Neuronal stem cell (in vitro differentiated cells): ENCODE measurements around the gene SH3PXD2A.

Source experiments
- DNase-seq: peaks from one replicate; pipeline ENCODE4 v3.0.0-alpha.2; 2013; ENCODE audit warnings: low spot score
- H2AFZ ChIP-seq: one replicate; pipeline ENCODE4 v1.6.1; 2013; ENCODE audit warnings: mild to moderate bottlenecking, low read length, inconsistent platforms
- H2AK5ac ChIP-seq: 2 replicates; pipeline ENCODE4 v1.6.1; 2013; ENCODE audit warnings: low read depth, mild to moderate bottlenecking, inconsistent platforms, low read length, moderate library complexity, mixed read lengths
- H2BK120ac ChIP-seq: 2 replicates; pipeline ENCODE4 v1.6.1; 2013; ENCODE audit warnings: low read depth, mild to moderate bottlenecking, inconsistent platforms, low read length, moderate library complexity, mixed read lengths
- H2BK12ac ChIP-seq: one replicate; pipeline ENCODE4 v1.6.1; 2013; ENCODE audit warnings: low read length, inconsistent platforms
- H2BK15ac ChIP-seq: 2 replicates; pipeline ENCODE4 v1.6.1; 2013; ENCODE audit warnings: mild to moderate bottlenecking, low read length, inconsistent platforms, mixed read lengths
- H2BK5ac ChIP-seq: one replicate; pipeline ENCODE4 v1.6.1; 2013; ENCODE audit warnings: inconsistent platforms, mild to moderate bottlenecking, low read length, moderate library complexity
- H3K14ac ChIP-seq: one replicate; pipeline ENCODE4 v1.6.1; 2013; ENCODE audit warnings: low read length, inconsistent platforms
- H3K18ac ChIP-seq: 2 replicates; pipeline ENCODE4 v1.6.1; 2013; ENCODE audit warnings: low read length, inconsistent platforms
- H3K23ac ChIP-seq: 2 replicates; pipeline ENCODE4 v1.6.1; 2013; ENCODE audit warnings: low read depth, mild to moderate bottlenecking, mixed read lengths, low read length, inconsistent platforms; ENCODE audit not compliant: poor library complexity
- H3K27ac ChIP-seq: replicated peaks from 3 replicates; pipeline ENCODE4 v1.5.1; 2013; ENCODE audit warnings: low read length, inconsistent platforms
- H3K27me3 ChIP-seq, 3 experiments: 2 replicates each; pipeline ENCODE4 v1.6.1; 2013; ENCODE audit warnings: low read length in 3 of 3, mild to moderate bottlenecking in 2 of 3, inconsistent platforms in 1 of 3, low read depth in 1 of 3, mixed read lengths in 1 of 3, moderate library complexity in 1 of 3; ENCODE audit not compliant: control insufficient read depth in 3 of 3, insufficient read depth in 3 of 3
- H3K36me3 ChIP-seq, 2 donors: replicated peaks in 1 of 2; 2 replicates each; pipeline ENCODE4 v1.6.1; 2013; ENCODE audit warnings: low read length in 2 of 2; ENCODE audit not compliant: control insufficient read depth in 2 of 2, insufficient read depth in 2 of 2
- H3K4ac ChIP-seq: 2 replicates; pipeline ENCODE4 v1.6.1; 2013; ENCODE audit warnings: inconsistent platforms, mild to moderate bottlenecking, low read length, moderate library complexity
- H3K4me1 ChIP-seq, 2 donors: 1 replicate in 1 of 2; 2 replicates in 1 of 2; pipeline ENCODE4 v1.6.1; 2013; ENCODE audit warnings: low read length in 2 of 2, low read depth in 1 of 2; ENCODE audit not compliant: control insufficient read depth in 2 of 2, insufficient read depth in 1 of 2
- H3K4me2 ChIP-seq: one replicate; pipeline ENCODE4 v1.6.1; 2013; ENCODE audit warnings: mild to moderate bottlenecking, low read length, inconsistent platforms; ENCODE audit not compliant: insufficient read depth, poor library complexity, severe bottlenecking
- H3K4me3 ChIP-seq, 2 donors: 2 replicates each; pipeline ENCODE4 v1.5.1; 2013; ENCODE audit warnings: low read length in 2 of 2, mild to moderate bottlenecking in 2 of 2, inconsistent platforms in 1 of 2, moderate library complexity in 1 of 2
- H3K79me1 ChIP-seq: one replicate; pipeline ENCODE4 v1.6.1; 2013; ENCODE audit warnings: low read depth, mild to moderate bottlenecking, inconsistent platforms, low read length, moderate library complexity
- H3K9ac ChIP-seq: one replicate; pipeline ENCODE4 v1.6.1; 2013; ENCODE audit warnings: mild to moderate bottlenecking, low read depth, low read length, inconsistent platforms; ENCODE audit not compliant: poor library complexity
- H3K9me3 ChIP-seq, 2 donors: replicated peaks in 1 of 2; 2 replicates each; pipeline versions ENCODE3 to v1.6.1; 2013; ENCODE audit warnings: low read length in 2 of 2, mild to moderate bottlenecking in 2 of 2, inconsistent platforms in 1 of 2, low read depth in 1 of 2, mixed read lengths in 1 of 2, moderate library complexity in 1 of 2; ENCODE audit not compliant: control insufficient read depth in 2 of 2, insufficient read depth in 1 of 2
- H4K8ac ChIP-seq: one replicate; pipeline ENCODE4 v1.6.1; 2013; ENCODE audit warnings: low read depth, mild to moderate bottlenecking, inconsistent platforms, low read length, moderate library complexity
- H4K91ac ChIP-seq: one replicate; pipeline ENCODE4 v1.6.1; 2013; ENCODE audit warnings: low read length, low read depth, mild to moderate bottlenecking, inconsistent platforms; ENCODE audit not compliant: poor library complexity
- WGBS, 2 donors: extraction: QIAGEN DNeasy Blood & Tissue Kit; methylation state at CpG; one replicate each; pipeline ENCODE4 v1.1.7; 2013; ENCODE audit warnings: missing lambda C conversion rate in 2 of 2, mixed read lengths in 1 of 2; ENCODE audit not compliant: insufficient read length in 2 of 2, insufficient replicate concordance in 1 of 2; ENCODE audit errors: extremely low coverage in 2 of 2; 5-methylcytosine and 5-hydroxymethylcytosine counted together

SH3PXD2A gene

DNA sequence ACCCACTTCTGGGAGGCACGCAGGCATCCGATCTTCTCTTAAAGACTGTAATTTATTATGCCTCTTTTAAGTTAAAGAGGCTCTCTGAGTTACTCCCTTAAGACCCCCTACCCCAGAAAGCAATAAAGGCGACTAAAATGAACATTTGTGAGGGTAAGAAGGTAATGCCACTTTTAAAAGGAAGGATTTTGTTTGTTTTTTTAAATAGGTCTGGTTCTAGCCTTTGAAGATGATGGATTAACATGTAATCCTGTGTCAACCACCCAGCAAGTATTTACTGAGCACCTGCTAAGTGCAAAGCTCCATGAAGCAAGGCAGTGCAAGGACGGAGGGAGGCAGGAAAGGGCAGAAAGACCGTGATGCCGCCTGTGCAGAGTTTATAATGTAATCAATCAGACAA, 26.1 kb downstream of the SH3PXD2A start:
- Histone ChIP-seq H3K36me3 (no peaks in the 10 kb centered on the region), H2BK5ac (no peak overlapping the region), H3K4ac (no peak overlapping the region), H3K27ac (no peak overlapping the region), H2AK5ac (no peak overlapping the region), H3K79me1 (no peaks in the 10 kb centered on the region), H2AFZ (no peak overlapping the region), H3K14ac (no peak overlapping the region), H3K9me3 (peaks cover 2 to 7% of the 10 kb centered on the region in 2 donors), H3K23ac (no peak overlapping the region), H3K4me1 (peaks cover 10 to 12% of the 10 kb centered on the region in 2 donors), H4K91ac (no peak overlapping the region), H2BK12ac (no peak overlapping the region), H3K4me2 (no peak overlapping the region), H2BK15ac (no peak overlapping the region), H3K27me3 (no peaks in the 10 kb centered on the region), H3K9ac (no peak overlapping the region), H3K4me3 (no peak overlapping the region), H4K8ac (no peak overlapping the region), H3K18ac (no peak overlapping the region), H2BK120ac (no peak overlapping the region)
- no peak for DNase-seq
- WGBS, 2 donors, result no CpG with 5 or more reads among the region's 6 CpGs

DNA sequence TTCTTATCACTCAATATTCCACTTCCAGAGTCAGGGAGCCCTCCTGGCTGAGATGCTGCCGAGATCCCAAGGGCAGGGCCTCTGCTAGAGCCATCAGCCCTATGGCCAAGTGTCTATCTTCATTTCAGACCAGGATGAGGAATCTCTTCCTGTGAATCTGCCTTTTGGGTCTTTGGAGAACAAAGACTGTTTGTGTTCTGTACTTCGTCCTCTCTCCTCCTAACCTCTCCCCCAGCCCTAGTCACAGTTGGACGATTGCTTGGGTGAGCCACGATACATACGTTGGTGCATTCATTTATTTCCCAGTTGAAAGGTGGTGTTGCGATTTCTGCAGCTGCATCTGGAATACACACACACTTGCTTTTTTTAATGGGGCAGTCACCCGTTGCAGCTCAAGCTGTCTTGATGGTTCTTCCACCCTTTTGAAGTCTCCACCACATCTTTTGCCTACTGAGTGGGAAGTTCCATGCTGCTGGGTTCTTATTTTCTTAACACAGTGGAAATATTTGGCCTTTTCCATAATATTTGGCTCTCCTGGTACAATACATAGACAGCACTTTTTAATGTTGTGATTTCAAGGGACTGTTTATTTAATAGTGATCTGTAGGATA, 26.7 kb downstream of the SH3PXD2A start:
- Histone ChIP-seq H4K91ac (no peak overlapping the region), H3K9me3 (peaks cover 2 to 7% of the 10 kb centered on the region in 2 donors), H2BK12ac (no peak overlapping the region), H3K4me3 (no peak overlapping the region), H3K79me1 (no peaks in the 10 kb centered on the region), H2AK5ac (no peak overlapping the region), H2BK120ac (no peak overlapping the region), H3K9ac (no peak overlapping the region), H3K23ac (no peak overlapping the region), H3K27ac (no peak overlapping the region), H3K36me3 (no peaks in the 10 kb centered on the region), H3K14ac (no peak overlapping the region), H4K8ac (no peak overlapping the region), H3K4ac (no peak overlapping the region), H3K4me1 (peaks cover 5 to 10% of the 10 kb centered on the region in 2 donors), H2BK5ac (no peak overlapping the region), H2AFZ (no peak overlapping the region), H3K4me2 (no peak overlapping the region), H3K27me3 (no peaks in the 10 kb centered on the region), H2BK15ac (no peak overlapping the region), H3K18ac (peak overlapping the region; percentile 3)
- no peak for DNase-seq
- no CpG with 5 or more reads among the region's 7 CpGs for WGBS, 2 donors

DNA sequence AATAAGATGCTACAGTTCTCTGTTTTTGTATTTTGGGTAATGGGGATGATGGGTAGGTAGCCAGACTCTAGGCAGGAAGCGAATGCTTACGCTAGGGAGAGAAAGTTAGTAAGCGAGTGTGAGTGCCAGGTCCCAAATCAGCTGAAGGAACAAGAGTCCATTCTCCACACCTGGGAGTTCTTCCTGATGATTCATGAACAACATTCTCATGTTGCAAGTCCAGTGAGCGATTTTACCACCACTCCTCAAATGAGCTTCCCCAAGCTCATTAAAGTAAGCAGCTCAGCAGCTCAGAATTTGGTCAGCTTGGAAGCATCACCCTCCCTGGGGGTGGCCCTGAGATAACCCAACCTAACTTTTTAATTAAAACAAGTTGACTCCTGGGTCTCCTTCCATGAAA, 27.3 kb downstream of the SH3PXD2A start:
- Histone ChIP-seq H4K8ac (no peak overlapping the region), H3K23ac (peak overlapping the region; percentile 34), H4K91ac (no peak overlapping the region), H3K4me3 (no peak overlapping the region), H3K27me3 (no peaks in the 10 kb centered on the region), H2BK15ac (no peak overlapping the region), H3K18ac (peak overlapping the region; percentile 22), H2AK5ac (no peak overlapping the region), H3K9me3 (peaks cover 2 to 6% of the 10 kb centered on the region in 2 donors), H2BK5ac (no peak overlapping the region), H3K4me2 (no peak overlapping the region), H3K14ac (no peak overlapping the region), H2BK120ac (no peak overlapping the region), H3K27ac (no peak overlapping the region), H3K4ac (no peak overlapping the region), H3K9ac (no peak overlapping the region), H2AFZ (no peak overlapping the region), H2BK12ac (no peak overlapping the region), H3K4me1 (peaks cover 5 to 10% of the 10 kb centered on the region in 2 donors), H3K36me3 (no peaks in the 10 kb centered on the region), H3K79me1 (no peaks in the 10 kb centered on the region)
- no CpG with 5 or more reads among the region's 4 CpGs for WGBS, 2 donors
- no peak for DNase-seq

DNA sequence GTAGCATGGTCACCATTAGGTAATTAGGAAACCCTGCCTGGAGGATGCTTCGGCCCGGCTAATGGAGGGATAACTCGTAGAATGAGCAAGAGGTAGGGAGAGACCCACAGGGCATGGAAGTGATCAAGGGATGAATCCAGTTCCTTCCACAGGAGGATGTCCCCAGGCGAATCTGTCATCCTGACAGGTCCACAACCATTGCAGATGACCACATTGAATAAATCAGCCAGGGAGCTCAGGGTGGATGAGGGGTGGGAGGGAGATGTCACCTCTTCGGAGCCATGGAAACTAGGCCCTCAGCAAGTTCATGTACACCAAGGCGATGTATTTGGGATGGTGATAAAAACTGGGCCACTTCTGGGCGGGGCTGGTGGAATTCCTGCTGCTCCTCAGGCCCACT, 28.5 kb downstream of the SH3PXD2A start:
- H2BK12ac ChIP-seq, result no peak overlapping the region

More for the DNA sequence above, 28.5 kb downstream of the SH3PXD2A start:
- no CpG with 5 or more reads among the region's 7 CpGs for WGBS, 2 donors
- H2BK5ac ChIP-seq, result no peak overlapping the region
- DNase-seq, result no peak
- H3K36me3 ChIP-seq, result no peaks in the 10 kb centered on the region
- peaks cover 0 to under 1% of the 10 kb centered on the region in 2 donors for H3K9me3 ChIP-seq
- no peaks in the 10 kb centered on the region for H3K79me1 ChIP-seq
- no peak overlapping the region for H3K4ac ChIP-seq
- no peak overlapping the region for H2BK120ac ChIP-seq
- no peak overlapping the region for H4K8ac ChIP-seq
- no peak overlapping the region for H3K9ac ChIP-seq
- H4K91ac ChIP-seq, result no peak overlapping the region
- H2AK5ac ChIP-seq, result peak overlapping the region; percentile 21
- H3K4me2 ChIP-seq, result no peak overlapping the region
- no peak overlapping the region for H3K14ac ChIP-seq
- H3K4me3 ChIP-seq, result no peak overlapping the region
- no peak overlapping the region for H3K18ac ChIP-seq
- no peak overlapping the region for H2BK15ac ChIP-seq
- peaks cover 8 to 13% of the 10 kb centered on the region in 2 donors for H3K4me1 ChIP-seq
- H2AFZ ChIP-seq, result no peak overlapping the region
- no peak overlapping the region for H3K23ac ChIP-seq
- no peak overlapping the region for H3K27ac ChIP-seq
- no peaks in the 10 kb centered on the region for H3K27me3 ChIP-seq
